ENCODE measurements around the gene MYRF. TPM values are rescaled to one million over a fixed set of nuclear protein-coding genes. Genes with fewer than 3 reads are reported as not detected.

The MYRF gene
- total RNA-seq, 1 donor from 2014 or later, result 0.30 TPM

GRCh38 chr11:61826930-61827570 lies 74.6 kb downstream of the MYRF start:
- peak; percentile 6 for ATAC-seq
- intact Hi-C loops (cut with DNase I), result loop anchor here (5.0 kb wide), 1 partner anchor 35 kb away; no protein-coding TSS in a partner anchor
- peak; percentile 41 for DNase-seq (ENCODE audit: missing footprints)

DNA sequence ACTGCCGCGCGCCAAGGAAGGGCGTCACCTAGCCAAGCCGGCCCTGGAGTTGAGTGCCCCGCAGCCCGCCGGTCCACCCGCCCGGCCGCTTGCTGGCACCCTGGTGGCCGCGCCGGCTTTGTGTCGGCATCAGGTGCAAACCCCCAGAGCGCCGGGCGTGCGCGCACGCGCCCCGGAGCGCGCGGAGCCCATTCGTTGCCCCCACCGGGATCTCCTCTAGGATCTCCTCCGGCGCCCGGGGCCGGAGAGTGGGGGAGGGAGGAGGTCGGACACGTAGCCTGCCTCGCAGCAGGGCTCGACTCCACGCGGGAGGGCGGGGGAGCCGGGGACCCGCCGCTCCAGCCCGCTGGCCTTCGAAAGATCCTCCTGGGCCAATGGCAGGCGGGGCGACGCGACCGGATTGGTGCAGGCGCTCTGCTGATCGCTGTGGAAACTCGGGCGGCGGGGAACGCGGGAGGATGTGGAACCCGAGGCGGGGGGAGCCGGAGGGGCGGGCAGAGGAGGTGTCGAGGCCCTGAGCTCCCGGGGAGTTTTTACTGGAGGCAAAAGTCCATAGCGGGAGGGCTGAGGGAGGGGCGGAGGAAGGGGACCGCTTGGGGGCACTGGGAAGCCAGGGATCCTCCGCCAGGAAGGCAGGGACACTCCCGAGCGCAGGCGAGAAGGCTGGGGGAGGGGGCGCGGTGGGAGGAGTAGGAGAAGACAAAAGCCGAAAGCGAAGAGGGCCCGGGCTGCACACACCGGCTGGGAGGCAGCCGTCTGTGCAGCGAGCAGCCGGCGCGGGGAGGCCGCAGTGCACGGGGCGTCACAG lies 75.3 kb downstream of the MYRF start, which contains the start of gene FADS2:
Gene FADS2, plus strand, starts transcription at position 730 of the 808 bp plus-strand sequence. CDS start 91 bp downstream, outside the sequence.
- DNase-seq (ENCODE audit: missing footprints), result peak; percentile 94
- intact Hi-C loops (cut with DNase I), result loop anchor here (5.0 kb wide), 1 partner anchor 35 kb away; no protein-coding TSS in a partner anchor
- peak; percentile 87 for ATAC-seq

DNA sequence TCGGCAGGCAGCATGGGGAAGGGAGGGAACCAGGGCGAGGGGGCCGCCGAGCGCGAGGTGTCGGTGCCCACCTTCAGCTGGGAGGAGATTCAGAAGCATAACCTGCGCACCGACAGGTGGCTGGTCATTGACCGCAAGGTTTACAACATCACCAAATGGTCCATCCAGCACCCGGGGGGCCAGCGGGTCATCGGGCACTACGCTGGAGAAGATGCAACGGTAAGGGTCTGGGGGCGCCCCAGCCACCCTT lies 75.9 kb downstream of the MYRF start:
- intact Hi-C loops (cut with DNase I), result loop anchor here (5.0 kb wide), 1 partner anchor 34 kb away; no protein-coding TSS in a partner anchor
- DNase-seq (ENCODE audit: missing footprints), result peak; percentile 62
- ATAC-seq, result no peak

DNA sequence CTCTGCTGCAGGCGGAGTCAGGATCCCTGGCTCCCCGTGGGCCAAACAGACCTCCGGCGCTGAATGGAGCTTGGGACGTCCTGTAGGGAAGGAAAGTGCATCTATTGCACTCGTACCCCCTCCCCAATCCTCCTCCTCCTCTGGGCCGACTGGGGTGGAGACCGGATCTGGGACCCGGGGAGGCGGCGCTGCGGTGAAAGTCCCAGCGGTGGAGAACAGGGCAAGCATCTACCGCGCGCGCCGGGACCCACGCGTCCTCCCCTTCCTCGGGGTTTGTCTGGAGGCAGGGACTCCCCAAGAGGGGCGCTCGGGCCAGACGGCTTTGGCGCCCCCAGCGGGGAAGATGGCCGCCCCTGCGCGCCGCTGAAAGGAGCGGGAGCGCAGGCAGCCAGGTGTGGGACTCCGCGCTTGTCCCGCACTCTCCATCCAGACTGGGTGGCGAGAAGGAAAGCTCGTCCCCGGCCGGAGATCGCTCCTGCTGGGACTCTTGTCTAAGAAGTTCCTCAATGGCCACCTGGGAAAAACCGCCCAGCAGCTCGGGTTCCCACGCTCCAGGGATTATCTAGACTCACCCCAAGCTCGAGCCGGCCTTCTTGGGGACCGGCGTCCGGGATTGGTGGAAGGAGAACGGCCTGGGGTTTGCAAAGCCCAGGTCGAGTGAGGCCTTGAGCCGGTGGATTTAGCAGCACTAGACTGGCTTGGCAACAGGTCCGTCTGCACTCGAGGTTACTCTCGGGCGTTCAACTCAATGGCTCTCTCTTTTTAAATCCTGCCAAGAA lies 76.4 kb downstream of the MYRF start:
- DNase-seq (ENCODE audit: missing footprints) (peak; percentile 69), ATAC-seq (peak; percentile 27)
- intact Hi-C loops (cut with DNase I), result loop anchor here (5.0 kb wide), 1 partner anchor 33 kb away; no protein-coding TSS in a partner anchor

DNA sequence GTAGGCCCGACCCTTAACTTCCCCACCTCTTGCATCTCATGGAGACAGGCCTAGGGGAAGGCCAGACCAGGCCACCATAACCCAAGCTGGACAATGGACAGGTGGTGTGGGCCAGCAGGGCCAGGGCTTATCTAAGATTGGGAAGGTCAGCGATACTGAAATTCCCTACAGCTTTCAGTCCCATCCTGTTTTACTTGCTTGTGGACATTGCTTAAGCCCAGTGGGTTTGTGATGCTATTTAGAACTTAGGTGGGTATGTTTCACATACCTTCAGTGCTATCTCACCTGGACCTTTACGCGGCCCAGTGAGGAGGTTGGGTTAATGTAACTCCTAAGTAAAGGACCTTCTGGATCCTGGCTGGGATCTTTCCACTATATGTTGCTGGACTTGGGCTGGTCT lies 77.4 kb downstream of the MYRF start:
- intact Hi-C loops (cut with DNase I), result loop anchor here (5.0 kb wide), 1 partner anchor 32 kb away; no protein-coding TSS in a partner anchor
- DNase-seq (ENCODE audit: missing footprints) (peak; percentile 22), ATAC-seq (no peak)

DNA sequence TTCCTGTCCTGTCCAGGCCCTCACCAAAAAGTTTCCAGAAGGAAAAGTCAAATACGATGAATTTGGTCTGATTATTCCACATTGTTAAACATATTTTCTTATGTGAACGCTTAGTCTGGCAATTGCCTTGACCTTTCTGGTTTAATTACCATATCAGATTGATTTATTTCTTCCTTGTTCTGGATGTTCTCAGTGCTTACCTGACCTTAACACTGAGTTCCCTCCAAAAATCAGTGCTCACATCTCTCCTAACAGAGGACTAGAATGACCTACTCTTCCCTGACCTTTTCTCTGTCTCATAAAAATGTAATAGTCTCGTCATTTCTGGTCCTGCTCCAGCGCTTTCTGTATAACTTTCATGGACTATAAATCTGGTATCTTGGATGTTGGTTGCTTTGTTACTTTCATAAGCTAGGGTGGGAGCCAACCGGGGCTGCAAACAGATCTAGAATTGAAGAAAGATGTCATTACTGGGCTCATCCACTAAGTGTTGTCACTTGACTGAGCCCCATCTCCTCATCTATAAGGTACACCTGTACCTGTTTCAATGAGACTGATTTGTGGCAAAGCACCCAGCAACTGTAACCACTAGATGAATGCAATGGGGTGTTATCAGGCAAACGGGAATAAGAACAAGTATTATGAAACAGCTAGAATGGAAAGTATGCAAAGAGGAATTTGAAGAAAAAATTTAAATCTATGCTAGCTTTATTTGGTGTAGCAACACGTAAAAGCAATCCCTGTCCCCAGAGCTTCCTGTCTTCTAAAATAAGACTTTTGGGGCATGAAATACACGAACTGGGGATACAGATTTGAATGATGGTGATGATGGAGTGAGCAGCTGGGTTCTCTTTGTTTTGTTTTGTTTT lies 78.0 kb downstream of the MYRF start:
- ATAC-seq (no peak), DNase-seq (ENCODE audit: missing footprints) (no peak)
- intact Hi-C loops (cut with DNase I), result no loop called here

DNA sequence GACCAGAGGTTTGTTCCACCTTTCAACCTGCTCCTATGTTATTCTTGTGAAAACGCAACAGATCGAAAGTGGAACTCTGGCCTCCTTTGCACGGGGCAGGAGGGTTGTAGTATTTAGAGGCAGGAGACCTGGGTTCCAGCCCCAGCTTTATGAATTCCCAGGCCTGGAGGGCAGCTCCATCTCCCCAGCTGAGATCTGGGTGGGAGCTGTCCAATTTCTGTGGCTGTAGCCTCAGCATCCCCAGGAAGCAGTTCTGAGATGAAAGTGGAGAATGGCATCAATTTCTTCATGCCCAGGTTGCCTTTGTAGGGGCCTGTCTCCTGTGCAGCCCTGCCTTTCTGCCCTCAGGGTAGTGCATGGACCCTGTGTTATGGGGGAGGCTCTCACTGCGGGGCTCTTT lies 79.8 kb downstream of the MYRF start:
- ATAC-seq (no peak), DNase-seq (ENCODE audit: missing footprints) (peak; percentile 4)
- intact Hi-C loops (cut with DNase I), result no loop called here

DNA sequence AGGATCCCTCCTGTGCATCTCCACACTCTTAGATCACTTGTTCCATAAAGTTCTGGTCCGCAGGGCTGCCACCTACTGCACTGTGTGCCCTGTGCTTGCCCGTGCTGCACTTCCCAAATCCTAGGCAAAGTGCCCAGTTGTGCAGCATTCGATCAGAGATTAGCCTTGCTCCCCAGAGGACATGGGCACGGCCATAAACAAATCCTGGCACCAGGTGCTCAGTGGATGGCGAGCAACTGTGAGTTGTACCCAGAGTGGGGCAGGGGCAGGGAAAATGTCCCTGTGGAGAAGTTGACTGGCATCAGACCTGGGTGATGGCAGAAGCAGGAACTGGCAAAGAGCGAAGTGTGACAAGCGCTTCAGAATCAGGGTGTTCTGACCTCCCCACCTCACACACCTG lies 80.3 kb downstream of the MYRF start:
- intact Hi-C loops (cut with DNase I), result no loop called here
- ATAC-seq (peak; percentile 37), DNase-seq (ENCODE audit: missing footprints) (peak; percentile 76)

GRCh38 chr11:61833471-61833870 lies 81.0 kb downstream of the MYRF start:
- ATAC-seq (no peak), DNase-seq (ENCODE audit: missing footprints) (peak; percentile 51)
- intact Hi-C loops (cut with DNase I), result no loop called here

- DNase-seq (ENCODE audit: missing footprints), result peak; percentile 1
- intact Hi-C loops (cut with DNase I), result no loop called here
- ATAC-seq, result no peak
Observed at GRCh38 chr11:61833926-61834277, 81.5 kb downstream of the MYRF start.

DNA sequence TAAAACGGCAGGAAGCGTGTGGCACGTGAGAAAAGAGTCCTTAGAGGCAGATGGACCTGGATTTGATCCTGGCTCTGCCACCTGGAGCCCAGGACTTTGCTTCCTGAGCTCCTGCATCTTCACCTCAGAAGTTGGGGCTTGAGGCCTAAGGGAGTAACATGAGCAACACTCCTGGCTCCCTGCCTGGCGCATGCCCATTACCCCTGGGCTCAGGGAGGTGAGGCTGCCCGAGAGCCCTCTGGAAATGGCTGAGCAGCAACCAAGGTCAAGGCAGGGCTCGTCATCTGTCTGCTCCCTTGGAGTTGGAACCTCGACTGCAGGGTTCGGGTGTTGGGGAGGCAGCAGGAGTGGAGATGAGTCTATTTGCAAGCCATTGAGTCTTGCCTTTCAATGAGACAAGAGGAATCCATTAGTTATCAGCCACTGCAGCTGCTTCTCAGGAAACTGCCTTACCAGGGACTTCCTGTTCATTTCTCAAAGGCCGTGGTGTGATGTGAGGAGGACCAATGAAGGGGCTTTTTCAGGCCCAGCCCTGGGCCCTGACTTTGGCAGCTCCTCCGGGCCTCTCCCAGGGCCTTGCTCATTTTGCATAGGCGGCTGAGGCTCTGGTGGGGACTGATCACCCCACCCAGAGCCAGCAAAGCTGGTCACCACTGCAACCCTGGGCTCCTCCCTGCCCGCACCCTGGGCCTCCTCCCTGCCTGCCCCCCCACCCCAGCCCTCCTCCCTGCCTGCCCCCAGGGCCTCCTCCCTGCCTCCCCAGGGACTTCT lies 82.0 kb downstream of the MYRF start:
- intact Hi-C loops (cut with DNase I), result no loop called here
- ATAC-seq, result peak; percentile 79
- DNase-seq (ENCODE audit: missing footprints), result peak; percentile 78

GRCh38 chr11:61836193-61836592 lies 83.8 kb downstream of the MYRF start:
- intact Hi-C loops (cut with DNase I), result no loop called here
- ATAC-seq, result no peak
- DNase-seq (ENCODE audit: missing footprints), result peak; percentile 54

DNA sequence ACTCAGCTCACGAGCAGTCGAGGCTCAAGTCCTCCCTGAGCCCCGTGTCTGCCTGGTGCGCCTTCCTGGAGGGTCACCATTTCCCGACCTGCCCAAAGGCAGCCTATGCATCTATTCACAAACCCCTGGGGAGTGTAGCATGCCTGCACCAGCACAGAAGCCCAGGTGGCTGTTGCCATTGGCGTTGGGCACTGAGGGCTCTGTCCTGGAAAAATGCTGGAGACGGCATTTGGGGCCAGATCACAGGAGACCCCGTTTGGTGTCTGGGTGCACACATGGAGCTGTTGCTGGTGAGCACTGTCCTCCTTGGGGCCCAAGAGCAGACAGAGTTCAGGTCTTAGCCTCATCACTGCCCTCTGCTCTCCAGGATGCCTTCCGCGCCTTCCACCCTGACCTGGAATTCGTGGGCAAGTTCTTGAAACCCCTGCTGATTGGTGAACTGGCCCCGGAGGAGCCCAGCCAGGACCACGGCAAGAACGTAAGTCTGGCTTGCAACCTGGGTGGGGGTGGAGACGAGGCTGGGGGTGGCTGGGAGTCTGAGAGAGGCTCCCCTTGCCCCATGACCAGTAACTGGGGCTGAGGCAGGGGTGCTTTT lies 85.1 kb downstream of the MYRF start:
- intact Hi-C loops (cut with DNase I), result no loop called here
- ATAC-seq (no peak), DNase-seq (ENCODE audit: missing footprints) (peak; percentile 2)

Other genes starting within 250 kb of the MYRF start
- 0.60 TPM for gene LRRC10B, start 243.9 kb upstream of the MYRF start, total RNA-seq
- 28.2 TPM for gene SYT7, start 171.6 kb upstream of the MYRF start, total RNA-seq
- 4.3 TPM for gene DAGLA, start 72.2 kb upstream of the MYRF start, total RNA-seq
- 130 TPM for gene TMEM258, start 40.0 kb downstream of the MYRF start, total RNA-seq
- 7.0 TPM for gene FEN1, start 40.3 kb downstream of the MYRF start, total RNA-seq
- gene FADS1, start 64.4 kb downstream of the MYRF start, total RNA-seq, result 25.7 TPM
- 35.7 TPM for gene FADS2, start 75.7 kb downstream of the MYRF start, total RNA-seq
- gene FADS3, start 138.9 kb downstream of the MYRF start, total RNA-seq, result 113 TPM
- 14.0 TPM for gene RAB3IL1, start 164.9 kb downstream of the MYRF start, total RNA-seq
- gene BEST1, start 197.7 kb downstream of the MYRF start, total RNA-seq, result 1.9 TPM
- 2,493 TPM for gene FTH1, start 215.0 kb downstream of the MYRF start, total RNA-seq